Peyer's patch (tissue), 4 donors: Measurements from ENCODE around the gene C16orf82.

Experiments used
- CTCF ChIP-seq, 6 experiments: fragments of 450-650 bp in 4 of 6; fragments of 200-600 bp in 2 of 6; sonication (generic) in 1 of 6; IDR thresholded peaks; one replicate each; pipeline ENCODE4 v1.5.1; 2017 to 2019; ENCODE audit warnings: antibody characterized with exemption in 6 of 6, mild to moderate bottlenecking in 3 of 6, moderate library complexity in 1 of 6
- POLR2A ChIP-seq, 2 donors: fragments of 450-650 bp; IDR thresholded peaks; one replicate each; pipeline ENCODE4 v1.5.1; 2017; ENCODE audit warnings: antibody characterized with exemption in 2 of 2, mild to moderate bottlenecking in 2 of 2, moderate library complexity in 2 of 2

- TF ChIP-seq CTCF (IDR thresholded peaks at IDR 0.05): no peak
- TF ChIP-seq POLR2A (IDR thresholded peaks at IDR 0.05): no peak
Measured at GRCh38 chr16:27033281-27033979, 33.3 kb upstream of the C16orf82 start.
